Fibroblast of peridontal ligament (primary cell): ENCODE data around the gene DENND5B.
A peak's percentile ranks its signal among the peaks of the same experiment; 100 is the strongest.
"Not testable (repeated sequence)": the region's sequence is repeated elsewhere in the genome, so short reads cannot be mapped to it uniquely, and the experiment has no call there.

ENCODE experiments used
- DNase-seq: peaks from one replicate; pipeline ENCODE4 v3.0.0-alpha.2; 2010; ENCODE audit errors: extremely low read depth

DENND5B gene

GRCh38 chr12:31590642-31591379 lies at the start of gene DENND5B:
TSS of gene DENND5B (minus strand) at chr12:31591136. CDS start at chr12:31590832, 304 bp downstream.
- peak; percentile 56 for DNase-seq

DNA sequence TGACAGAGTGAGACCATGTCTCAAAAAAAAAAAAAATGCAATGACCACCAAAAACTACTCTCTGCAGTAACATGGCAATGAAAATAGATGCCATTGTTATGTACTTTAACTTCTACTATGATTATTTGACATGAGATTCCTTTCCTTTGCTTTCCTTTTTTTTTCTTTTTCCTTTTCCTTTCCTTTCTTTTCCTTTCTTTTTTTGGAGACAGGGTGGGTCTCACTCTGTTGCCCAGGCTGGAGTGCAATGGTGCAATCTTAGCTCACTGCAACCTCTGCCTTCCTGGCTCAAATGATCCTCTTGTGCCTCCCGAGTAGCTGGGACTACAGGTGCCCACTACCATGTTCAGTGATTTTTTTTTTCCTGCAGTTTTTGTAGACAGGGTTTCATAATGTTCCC lies 43.7 kb upstream of the DENND5B start:
- DNase-seq = no peak

DNA sequence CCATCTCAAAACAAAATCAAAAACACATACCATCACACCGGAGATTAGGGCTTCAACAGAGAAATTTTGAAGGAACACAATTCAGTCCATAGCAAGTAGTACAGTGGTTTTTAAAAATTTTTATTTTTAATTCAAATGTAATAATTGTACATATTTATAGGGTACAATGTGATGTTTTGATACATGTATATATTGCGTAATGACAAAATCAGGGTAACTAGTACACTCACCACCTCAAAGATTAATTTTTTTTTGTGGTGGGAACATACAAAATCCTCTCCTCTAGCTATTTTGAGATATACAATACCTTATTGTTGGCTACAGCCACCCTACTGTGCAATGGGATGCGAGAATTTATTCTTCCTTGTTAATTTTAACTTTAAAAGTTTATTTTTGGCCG lies 42.5 kb upstream of the DENND5B start:
- no peak for DNase-seq

- DNase-seq = no peak
These were observed 40.9 kb upstream of the DENND5B start for GRCh38 chr12:31631809-31632208.

DNA sequence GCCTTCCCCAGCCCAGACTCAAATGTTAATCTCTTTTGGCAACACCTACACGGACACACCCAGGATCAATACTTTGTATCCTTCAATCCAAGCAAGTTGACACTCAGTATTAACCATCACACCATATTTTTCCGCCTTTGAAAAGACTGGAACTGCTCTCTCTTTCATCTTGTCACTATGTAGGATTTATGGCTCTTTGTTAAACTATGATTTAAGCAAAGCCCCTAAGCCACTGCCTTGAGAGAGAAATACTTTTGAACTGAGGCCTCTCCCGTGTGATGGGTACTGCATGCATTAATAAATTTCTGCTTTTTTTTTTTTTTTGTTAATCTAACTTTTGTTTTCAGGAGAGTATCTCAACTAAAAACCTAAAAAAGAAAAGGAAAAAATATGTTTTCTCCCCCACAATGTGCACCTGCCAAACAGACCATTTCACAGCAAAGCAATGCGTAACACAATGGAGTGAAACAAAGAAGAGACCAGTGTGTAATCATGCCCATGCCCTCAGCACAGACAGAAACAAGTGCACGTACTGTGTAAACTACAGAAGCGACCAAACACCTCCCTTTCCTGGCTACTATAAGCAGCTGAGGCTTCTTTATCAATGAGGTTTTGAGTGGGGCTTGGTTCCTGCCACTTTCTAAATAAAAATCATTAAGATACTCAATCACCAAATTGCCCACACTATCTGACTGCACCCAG lies 40.2 kb upstream of the DENND5B start:
- no peak for DNase-seq

DNA sequence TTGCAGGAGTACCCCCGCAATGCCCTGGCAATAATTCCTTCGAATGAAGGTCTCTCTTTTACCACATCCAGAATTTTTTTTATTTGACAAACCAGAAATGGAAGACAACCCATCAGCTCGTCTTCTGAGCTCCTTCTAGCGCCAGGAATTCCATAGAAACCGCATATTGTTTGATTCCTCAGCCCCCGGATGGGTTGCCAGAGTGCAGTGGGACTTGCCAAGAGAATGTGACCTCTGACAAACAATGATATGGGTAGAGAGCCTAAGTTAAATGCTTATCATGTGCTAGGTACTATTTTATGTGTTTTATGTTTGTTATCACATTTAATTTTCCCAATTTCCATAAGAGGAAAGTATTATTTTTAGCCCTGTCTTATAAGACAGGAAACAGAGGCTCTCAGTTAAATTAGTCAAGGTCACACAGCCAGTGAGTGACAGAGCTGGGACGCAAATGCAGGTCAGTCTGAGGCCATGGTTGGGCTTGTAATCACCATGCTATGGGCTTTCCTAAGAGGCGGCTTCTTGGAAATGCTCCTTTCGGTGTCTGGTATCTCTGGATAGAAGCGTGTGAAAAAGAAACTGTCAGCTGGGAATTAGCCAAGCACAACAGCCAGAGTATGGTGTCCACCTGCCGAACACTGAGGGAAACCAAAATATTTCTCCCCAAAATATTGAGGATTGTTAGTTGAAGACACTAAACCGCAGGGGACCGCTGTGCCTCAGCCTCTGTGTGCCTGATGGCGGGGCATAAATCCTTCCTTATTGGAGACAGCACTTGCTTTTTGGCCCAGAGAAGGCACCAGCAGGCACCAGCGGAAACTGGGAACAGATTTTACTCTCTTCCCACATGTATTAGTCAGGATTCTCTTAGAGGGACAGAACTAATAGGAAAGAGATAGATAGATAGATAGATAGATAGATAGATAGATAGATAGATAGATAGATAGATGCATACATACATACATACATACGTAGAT lies 39.1 kb upstream of the DENND5B start:
- DNase-seq = peak; percentile 55

- no peak for DNase-seq
These were observed 36.6 kb upstream of the DENND5B start for GRCh38 chr12:31627456-31628054.

- no peak for DNase-seq
These were observed 35.5 kb upstream of the DENND5B start for GRCh38 chr12:31626270-31626995.

GRCh38 chr12:31622038-31622437 lies 31.1 kb upstream of the DENND5B start:
- no peak for DNase-seq

GRCh38 chr12:31620311-31620710 lies 29.4 kb upstream of the DENND5B start:
- DNase-seq = no peak

- no peak for DNase-seq
These were observed 27.5 kb upstream of the DENND5B start for GRCh38 chr12:31618228-31619025.

DNA sequence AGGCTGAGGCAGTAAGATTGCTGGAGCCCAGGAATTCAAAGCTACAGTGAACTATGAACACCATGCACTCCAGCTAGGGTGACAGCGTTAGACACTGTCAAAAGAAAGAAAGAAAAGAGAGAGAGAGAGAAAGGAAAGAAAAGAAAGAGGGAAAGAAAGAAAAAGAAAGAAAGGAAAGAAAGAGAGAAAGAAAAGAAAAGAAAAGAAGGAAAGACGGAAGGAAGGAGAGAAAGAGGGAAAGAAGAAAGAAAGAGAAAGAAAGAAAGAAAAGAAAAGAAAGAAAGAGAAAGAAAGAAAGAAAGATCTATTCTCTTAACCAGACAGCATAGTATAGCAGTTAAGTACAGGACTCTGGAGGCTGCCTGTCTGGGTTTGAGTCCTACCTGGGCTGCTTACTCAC lies 21.9 kb upstream of the DENND5B start:
- DNase-seq = no peak

DNA sequence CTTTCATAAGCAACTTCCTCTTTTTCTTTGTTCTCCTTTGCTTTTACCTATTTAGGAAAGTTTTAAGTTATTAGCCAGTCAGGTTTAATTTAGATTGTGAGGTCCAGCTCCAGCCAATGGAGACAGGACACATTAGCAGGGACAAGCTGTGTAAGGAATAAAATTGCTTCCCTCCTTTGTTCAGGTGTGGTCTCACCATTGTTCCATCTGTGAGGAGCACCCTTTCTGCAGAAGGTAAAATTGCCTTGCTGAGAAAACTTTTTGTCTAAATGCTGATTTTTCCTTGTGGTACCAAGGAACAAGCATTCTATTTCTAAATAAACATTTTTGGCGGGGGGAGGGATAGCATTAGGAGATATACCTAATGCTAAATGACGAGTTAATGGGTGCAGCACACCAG lies 17.4 kb upstream of the DENND5B start:
- not testable (repeated sequence) for DNase-seq

- DNase-seq = no peak
These were observed 14.6 kb upstream of the DENND5B start for GRCh38 chr12:31605531-31605930.

GRCh38 chr12:31603546-31604009 lies 12.6 kb upstream of the DENND5B start:
- no peak for DNase-seq

DNA sequence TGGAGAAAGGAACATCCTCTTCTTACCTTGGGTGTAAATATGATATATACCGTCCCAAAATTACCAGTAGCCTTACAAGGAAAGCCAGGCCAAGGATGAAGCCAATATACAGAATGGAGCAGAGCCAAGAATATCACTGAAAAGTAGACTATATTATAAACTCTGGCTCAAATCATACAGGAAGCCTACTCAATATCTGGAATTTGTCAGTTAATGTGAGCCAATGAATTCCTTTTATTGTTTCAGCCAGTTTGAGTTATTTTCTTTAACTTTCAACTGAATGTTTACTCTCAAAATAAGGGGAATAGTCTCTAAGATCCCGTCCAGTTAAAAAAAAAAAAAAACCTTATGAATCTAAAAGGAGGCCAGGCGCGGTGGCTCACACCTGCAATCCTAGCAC lies 9.8 kb upstream of the DENND5B start:
- no peak for DNase-seq

DNA sequence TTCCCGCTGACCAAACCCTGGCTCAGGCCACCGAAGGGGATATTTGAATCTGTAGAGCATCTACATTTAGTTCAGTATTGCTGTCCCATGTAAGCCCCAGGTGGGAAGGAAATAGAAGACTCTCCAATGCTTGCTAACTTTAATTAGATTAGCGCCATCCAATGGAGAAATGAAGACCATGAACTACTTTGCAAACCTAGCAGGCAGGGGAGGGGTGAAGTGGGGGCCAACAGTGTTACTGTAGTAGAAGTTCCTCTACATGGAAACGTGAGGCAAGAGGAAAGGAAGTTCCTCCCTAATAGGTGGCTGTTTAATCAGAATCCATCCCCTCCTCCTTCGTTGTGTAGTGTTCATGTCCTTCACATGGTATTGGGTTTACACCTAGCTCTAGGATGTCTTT lies 9.3 kb upstream of the DENND5B start:
- no peak for DNase-seq

DNA sequence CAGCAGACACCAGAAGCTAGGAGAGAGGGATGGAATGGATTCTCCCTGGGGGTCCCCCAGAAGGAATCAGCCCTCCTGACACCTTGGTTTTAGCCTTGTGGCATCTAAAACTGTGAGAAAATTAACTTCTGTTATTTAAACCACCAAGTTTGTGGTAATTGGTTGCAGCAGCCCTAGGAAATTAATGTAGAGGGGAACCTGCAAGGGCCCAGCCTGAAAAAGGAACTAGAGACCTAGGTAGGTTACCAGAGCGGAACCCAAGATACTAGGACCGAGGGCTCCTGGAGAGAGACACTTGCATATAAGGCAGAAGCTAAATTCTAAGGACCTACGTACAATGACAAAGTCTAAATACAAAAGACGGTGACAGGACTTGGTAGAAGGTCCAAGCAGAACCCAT lies 8.1 kb upstream of the DENND5B start:
- DNase-seq = no peak

DNA sequence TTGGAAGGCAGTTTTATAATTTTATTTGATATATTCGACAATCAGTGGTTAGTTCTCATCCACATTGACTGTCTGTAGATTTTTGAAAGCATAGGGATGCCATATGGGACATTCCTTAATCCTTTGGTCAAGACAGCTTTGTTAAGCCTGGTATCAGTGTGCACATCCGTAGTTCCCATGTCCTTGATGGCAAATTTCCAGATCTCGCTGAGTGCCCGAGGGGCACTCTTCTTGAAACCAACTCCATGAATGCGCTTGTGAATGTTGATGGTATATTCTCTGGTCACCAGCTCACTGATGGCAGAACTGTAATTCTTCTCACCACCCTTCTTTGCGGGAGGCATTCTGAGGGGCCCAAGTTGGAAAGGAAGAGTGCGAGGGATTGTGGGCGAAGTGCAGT lies 6.1 kb upstream of the DENND5B start:
- DNase-seq = no peak

DNA sequence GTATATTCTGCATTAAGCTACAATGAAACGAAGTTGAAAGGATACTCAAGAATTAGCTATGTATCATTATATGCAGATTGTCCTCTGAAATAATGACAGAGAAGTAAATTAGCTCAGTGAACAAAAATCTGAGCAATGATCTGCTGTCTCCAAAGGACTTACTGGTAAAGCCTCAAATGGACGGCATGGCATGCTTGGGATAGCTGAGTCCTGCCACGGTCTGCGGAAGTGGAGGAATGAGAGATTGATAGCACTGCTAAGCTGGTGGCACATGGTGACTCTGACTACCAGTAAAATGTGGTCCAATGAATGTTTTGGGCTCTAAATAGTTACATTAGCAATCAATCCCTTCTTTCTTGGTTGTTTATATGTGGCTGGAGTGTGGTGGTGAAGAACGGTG lies 3.7 kb upstream of the DENND5B start:
- DNase-seq = no peak
